GM23338 (cell line): ENCODE results near the gene PSMD2.

Experiments used
- CREB1 ChIP-seq: fragments of 250-450 bp; sonication (Bioruptor Pico); IDR thresholded peaks from 2 replicates; pipeline ENCODE4 v1.5.0; 2020; ENCODE audit warnings: low read depth, mild to moderate bottlenecking, moderate library complexity
- CTCF ChIP-seq, 2 experiments: fragments of 200-600 bp in 1 of 2; sonication (generic) in 1 of 2; conservative IDR thresholded peaks; 2 replicates each; pipeline versions ENCODE4 v1.5.1 to v1.6.1; 2016 to 2017; ENCODE audit warnings: antibody characterized with exemption in 2 of 2, low read depth in 2 of 2, mild to moderate bottlenecking in 2 of 2, moderate library complexity in 1 of 2
- ETS1 ChIP-seq: IDR thresholded peaks from 2 replicates; pipeline ENCODE4 v1.6.1; 2016; ENCODE audit warnings: antibody characterized with exemption
- EZH2 ChIP-seq: fragments of 200-600 bp; sonication (generic); IDR thresholded peaks from one replicate; pipeline ENCODE4 v1.8.0; 2017; ENCODE audit warnings: antibody characterized with exemption, mild to moderate bottlenecking, low read depth; ENCODE audit not compliant: unreplicated experiment
- EZH2phosphoT487 ChIP-seq: fragments of 200-600 bp; sonication (generic); IDR thresholded peaks from one replicate; pipeline ENCODE4 v1.8.1; 2018; ENCODE audit warnings: antibody characterized with exemption; ENCODE audit not compliant: unreplicated experiment
- JUNB ChIP-seq: IDR thresholded peaks from one replicate; pipeline ENCODE4 v1.6.1; 2016; ENCODE audit warnings: antibody characterized with exemption; ENCODE audit not compliant: unreplicated experiment
- NANOG ChIP-seq: IDR thresholded peaks from 2 replicates; pipeline ENCODE4 v1.6.1; 2016; ENCODE audit warnings: antibody characterized with exemption, borderline replicate concordance
- POLR2AphosphoS5 ChIP-seq: IDR thresholded peaks from 2 replicates; pipeline ENCODE4 v1.6.1; 2016; ENCODE audit warnings: antibody characterized with exemption, low read depth
- REST ChIP-seq: IDR thresholded peaks from one replicate; pipeline ENCODE4 v1.6.1; 2018; ENCODE audit warnings: antibody characterized with exemption; ENCODE audit not compliant: unreplicated experiment
- STAT1 ChIP-seq: IDR thresholded peaks from one replicate; pipeline ENCODE4 v1.6.1; 2016; ENCODE audit warnings: antibody characterized with exemption; ENCODE audit not compliant: unreplicated experiment
- ZNF114 ChIP-seq: fragments of 250-450 bp; sonication (Bioruptor Pico); IDR thresholded peaks from 2 replicates; pipeline ENCODE4 v1.5.0; 2020; ENCODE audit warnings: mild to moderate bottlenecking, moderate library complexity

- TF ChIP-seq CTCF (conservative IDR thresholded peaks at IDR 0.05; ENCODE audit: low read depth in 2 of 2) (no peak), EZH2 (no peak), POLR2AphosphoS5 (no peak), ETS1 (no peak), CREB1 (no peak), STAT1 (no peak), JUNB (no peak), REST (no peak), EZH2phosphoT487 (no peak), NANOG (no peak), ZNF114 (CRISPR knock-in tag) (no peak)
Observed at GRCh38 chr3:184275381-184275701, 23.7 kb upstream of the PSMD2 start.
